HEK293 (cell line): Measurements from ENCODE around the gene CLCN7.

ENCODE experiments used
- CTCF ChIA-PET: fragments of 350-600 bp; formaldehyde crosslinking; extraction: SDS; loops from one replicate; lab custom pipeline; 2021; ENCODE audit warnings: antibody characterized with exemption; lab: Yijun Ruan, JAX
- POLR2A ChIA-PET: fragments of 300-600 bp; formaldehyde crosslinking; extraction: SDS; loops from one replicate; lab custom pipeline; 2020; ENCODE audit warnings: antibody characterized with exemption, inconsistent platforms; lab: Yijun Ruan, JAX
- H3K27ac ChIP-seq: fragments of 200-500 bp; sonication (Bioruptor generic); 2 replicates; pipeline ENCODE4 v1.5.1; 2014; ENCODE audit warnings: low read depth, low read length, control low read depth, inconsistent platforms; ENCODE audit errors: extremely low read depth
- H3K36me3 ChIP-seq, 2 experiments: fragments of 200-500 bp in 1 of 2; sonication (Bioruptor generic) in 1 of 2; 1 replicate in 1 of 2; 2 replicates in 1 of 2; pipeline ENCODE4 v1.5.1; 2014 to 2017; ENCODE audit warnings: inconsistent platforms in 2 of 2, low read length in 2 of 2; ENCODE audit not compliant: control insufficient read depth in 2 of 2, insufficient read depth in 1 of 2
- H3K4me1 ChIP-seq: fragments of 200-500 bp; sonication (Bioruptor generic); 2 replicates; pipeline ENCODE4 v1.5.1; 2014; ENCODE audit warnings: mild to moderate bottlenecking, low read length, inconsistent platforms; ENCODE audit not compliant: control insufficient read depth, insufficient read depth
- H3K4me3 ChIP-seq: 2 replicates; pipeline ENCODE4 v1.5.1; 2011; ENCODE audit warnings: low read depth, mild to moderate bottlenecking, control low read depth, low read length, moderate library complexity
- H3K9me3 ChIP-seq: fragments of 200-500 bp; sonication (Bioruptor generic); 2 replicates; pipeline ENCODE4 v1.5.1; 2014; ENCODE audit warnings: low read depth, low read length, inconsistent platforms; ENCODE audit not compliant: control insufficient read depth, insufficient read depth
- FEZF1 ChIP-seq: fragments of 450-650 bp; formaldehyde crosslinking; IDR thresholded peaks from 2 replicates; pipeline ENCODE4 v1.5.1; 2016; ENCODE audit warnings: missing biosample characterization, missing genetic modification characterization
- GFI1B ChIP-seq: fragments of 450-650 bp; formaldehyde crosslinking; IDR thresholded peaks from 2 replicates; pipeline ENCODE4 v1.5.1; 2016; ENCODE audit warnings: missing biosample characterization, missing genetic modification characterization
- PRDM1 ChIP-seq: fragments of 450-650 bp; formaldehyde crosslinking; IDR thresholded peaks from 2 replicates; pipeline ENCODE4; 2016; ENCODE audit warnings: missing biosample characterization, missing genetic modification characterization
- ZNF121 ChIP-seq: fragments of 450-650 bp; formaldehyde crosslinking; IDR thresholded peaks from 2 replicates; pipeline ENCODE4 v1.5.1; 2016; ENCODE audit warnings: missing biosample characterization, missing genetic modification characterization
- ZNF146 ChIP-seq: fragments of 450-650 bp; formaldehyde crosslinking; IDR thresholded peaks from 2 replicates; pipeline ENCODE4 v1.5.1; 2016; ENCODE audit warnings: missing biosample characterization, missing genetic modification characterization
- ZNF175 ChIP-seq: fragments of 450-650 bp; formaldehyde crosslinking; IDR thresholded peaks from 2 replicates; pipeline ENCODE4 v1.5.1; 2016; ENCODE audit warnings: missing biosample characterization, missing genetic modification characterization
- ZNF202 ChIP-seq: fragments of 450-650 bp; formaldehyde crosslinking; IDR thresholded peaks from 2 replicates; pipeline ENCODE4 v1.5.1; 2016; ENCODE audit warnings: missing biosample characterization, missing genetic modification characterization, borderline replicate concordance
- ZNF302 ChIP-seq: fragments of 450-650 bp; formaldehyde crosslinking; IDR thresholded peaks from 2 replicates; pipeline ENCODE4 v1.5.1; 2016; ENCODE audit warnings: missing biosample characterization, missing genetic modification characterization, low read depth
- ZNF324 ChIP-seq: fragments of 450-650 bp; formaldehyde crosslinking; IDR thresholded peaks from 2 replicates; pipeline ENCODE4 v1.5.1; 2016; ENCODE audit warnings: missing biosample characterization, missing genetic modification characterization
- ZNF37A ChIP-seq: fragments of 450-650 bp; IDR thresholded peaks from 2 replicates; pipeline ENCODE4 v1.5.1; 2018; ENCODE audit warnings: missing biosample characterization, missing genetic modification characterization
- ZNF654 ChIP-seq: fragments of 450-650 bp; formaldehyde crosslinking; IDR thresholded peaks from 2 replicates; pipeline ENCODE4 v1.5.1; 2016; ENCODE audit warnings: low read depth, missing biosample characterization, missing genetic modification characterization
- ZNF776 ChIP-seq: fragments of 450-650 bp; formaldehyde crosslinking; IDR thresholded peaks from 2 replicates; pipeline ENCODE4 v1.5.0; 2017; ENCODE audit warnings: missing biosample characterization, missing genetic modification characterization, borderline replicate concordance
- TF ChIP-seq, protein P1 (sequence below): fragments of 450-650 bp; formaldehyde crosslinking; IDR thresholded peaks from 2 replicates; pipeline ENCODE4 v1.5.1; 2016; ENCODE audit warnings: missing biosample characterization, missing genetic modification characterization, low read depth
- TF ChIP-seq, protein P2 (sequence below): fragments of 450-650 bp; formaldehyde crosslinking; IDR thresholded peaks from 2 replicates; pipeline ENCODE4 v1.5.1; 2017; ENCODE audit warnings: missing biosample characterization, missing genetic modification characterization
- TF ChIP-seq, protein P3 (sequence below): fragments of 450-650 bp; formaldehyde crosslinking; IDR thresholded peaks from 2 replicates; pipeline ENCODE4 v1.5.1; 2017; ENCODE audit warnings: missing biosample characterization, missing genetic modification characterization
- TF ChIP-seq, protein P4 (sequence below): fragments of 450-650 bp; formaldehyde crosslinking; IDR thresholded peaks from 2 replicates; pipeline ENCODE4 v1.5.1; 2016; ENCODE audit warnings: missing biosample characterization, missing genetic modification characterization
- TF ChIP-seq, protein P5 (sequence below): fragments of 450-650 bp; formaldehyde crosslinking; IDR thresholded peaks from 2 replicates; pipeline ENCODE4 v1.5.1; 2016; ENCODE audit warnings: missing biosample characterization, missing genetic modification characterization
- TF ChIP-seq, protein P6 (sequence below): fragments of 450-650 bp; formaldehyde crosslinking; IDR thresholded peaks from 2 replicates; pipeline ENCODE4 v1.5.1; 2016; ENCODE audit warnings: missing biosample characterization, missing genetic modification characterization
- TF ChIP-seq, protein P7 (sequence below): fragments of 450-650 bp; IDR thresholded peaks from 2 replicates; pipeline ENCODE4 v1.5.1; 2018; ENCODE audit warnings: missing biosample characterization, mild to moderate bottlenecking, missing genetic modification characterization

CLCN7 gene

DNA sequence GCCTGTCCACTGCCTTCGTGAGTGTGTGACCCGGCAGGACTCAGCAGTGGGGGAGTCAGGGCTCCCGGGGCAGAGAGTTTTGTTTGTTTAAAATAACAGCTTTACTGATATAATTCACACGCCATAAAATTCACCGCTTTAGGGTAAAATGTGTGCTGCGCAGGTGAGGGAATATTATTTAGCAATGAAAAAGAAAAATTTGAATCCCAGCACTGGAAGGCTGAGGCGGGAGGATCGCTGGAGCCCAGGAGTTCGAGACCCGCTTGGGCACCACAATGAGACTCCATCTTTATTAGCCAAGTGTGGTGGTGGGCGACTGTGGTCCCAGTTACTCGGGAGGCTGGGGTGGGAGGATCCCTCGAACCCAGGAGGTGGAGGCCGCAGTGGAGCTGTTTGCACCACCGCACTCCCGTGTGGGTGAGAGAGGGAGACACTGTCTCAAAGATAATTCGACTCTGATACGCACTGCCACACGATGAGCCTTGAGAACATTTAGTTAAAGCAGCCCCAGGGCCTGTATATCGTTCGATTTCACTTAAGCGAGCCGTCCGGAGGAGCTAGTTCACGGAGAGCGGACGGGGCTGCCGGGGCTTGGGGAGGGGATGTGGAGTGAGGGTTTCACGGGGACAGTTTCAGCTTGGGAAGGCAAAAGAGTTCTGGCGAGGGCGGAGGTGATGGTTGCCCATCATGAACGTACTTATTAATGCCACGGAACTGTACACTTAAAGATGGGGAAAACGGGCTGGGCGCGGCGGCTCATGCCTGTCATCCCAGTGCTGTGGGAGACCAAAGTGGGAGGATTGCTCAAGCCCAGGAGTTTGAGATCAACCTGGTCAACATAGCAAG, 28.5 kb upstream of the CLCN7 start:
- Histone ChIP-seq H3K9me3 (no peaks in the 10 kb centered on the region), H3K4me1 (no peaks in the 10 kb centered on the region), H3K4me3 (no peak overlapping the region), H3K27ac (no peak overlapping the region), H3K36me3 (peaks cover 12 to 84% of the 10 kb centered on the region in 2 experiments; a peak in 2 of 3 replicates)
- no peak for TF ChIP-seq PRDM1 (tag by site-specific recombination)
- peak; percentile 96 for TF ChIP-seq ZNF146 (tag by site-specific recombination)
- no peak for TF ChIP-seq ZNF202
- POLR2A ChIA-PET, result interaction anchor here (0.6 to 0.7 kb wide), 2 partner anchors 10 to 270 kb away, joined by 3 read pairs; partner anchors contain the start of genes EME2 and MRPS34
- CTCF ChIA-PET, result interaction anchor here (0.6 to 0.7 kb wide), 2 partner anchors 17 to 423 kb away, joined by 5 read pairs; no protein-coding TSS in a partner anchor

DNA sequence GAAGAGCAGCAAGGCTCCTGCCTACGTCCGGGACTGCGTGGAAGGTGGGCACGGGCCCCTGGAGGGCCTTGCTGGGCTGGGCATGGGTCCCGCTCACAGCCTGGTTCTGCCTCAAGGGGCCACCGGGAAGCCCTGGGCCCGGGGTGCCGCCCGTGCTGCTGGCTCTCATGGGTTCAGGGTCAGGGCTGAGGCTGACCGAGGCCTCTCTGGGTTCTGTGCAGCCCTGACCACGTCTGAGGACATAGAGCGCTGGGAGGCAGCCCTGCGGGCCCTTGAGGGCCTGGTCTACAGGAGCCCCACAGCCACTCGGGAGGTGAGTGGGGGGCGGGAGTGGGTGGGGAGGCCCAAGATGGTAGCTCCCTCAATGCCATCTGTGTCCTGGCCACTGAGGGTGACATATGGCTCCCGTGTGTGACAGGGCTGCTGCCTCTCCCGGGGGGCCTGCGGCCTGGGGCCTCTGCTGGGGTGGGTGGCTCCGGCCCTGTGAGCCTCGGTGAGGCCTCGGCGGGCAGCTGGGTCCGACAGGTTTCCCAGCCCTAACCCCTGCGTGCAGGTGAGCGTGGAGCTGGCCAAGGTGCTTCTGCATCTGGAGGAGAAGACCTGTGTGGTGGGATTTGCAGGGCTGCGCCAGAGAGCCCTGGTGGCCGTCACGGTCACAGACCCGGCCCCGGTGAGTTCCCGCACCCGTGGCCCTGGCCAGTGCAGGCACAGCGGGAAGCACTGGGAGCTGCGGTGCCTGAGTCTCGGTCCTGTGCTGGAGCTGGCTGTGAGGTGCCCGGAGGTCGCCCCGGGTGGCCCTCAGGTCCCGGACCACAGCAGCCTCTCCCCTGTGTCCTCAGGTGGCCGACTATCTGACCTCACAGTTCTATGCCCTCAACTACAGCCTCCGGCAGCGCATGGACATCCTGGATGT, 27.5 kb upstream of the CLCN7 start:
- Histone ChIP-seq H3K4me3 (no peak overlapping the region), H3K27ac (no peak overlapping the region), H3K36me3 (peaks cover 16 to 87% of the 10 kb centered on the region in 2 experiments; a peak in 2 of 3 replicates), H3K9me3 (no peaks in the 10 kb centered on the region), H3K4me1 (no peaks in the 10 kb centered on the region)
- POLR2A ChIA-PET, result interaction anchor here (1.0 kb wide), 1 partner anchor 10 kb away, joined by 3 read pairs; no protein-coding TSS in a partner anchor
- CTCF ChIA-PET, result interaction anchor here (0.6 to 0.7 kb wide), 2 partner anchors 18 to 88 kb away, joined by 4 to 5 read pairs; partner anchors contain the start of gene UNKL
- TF ChIP-seq ZNF175 (tag by site-specific recombination) (no peak), ZNF302 (no peak), FEZF1 (no peak), ZNF121 (tag by site-specific recombination) (no peak), ZNF654 (no peak), GFI1B (tag by site-specific recombination) (no peak), ZNF776 (tag by site-specific recombination) (no peak), ZNF37A (tag by site-specific recombination) (no peak), ZNF324 (tag by site-specific recombination) (no peak)
- TF ChIP-seq, protein P1, sequence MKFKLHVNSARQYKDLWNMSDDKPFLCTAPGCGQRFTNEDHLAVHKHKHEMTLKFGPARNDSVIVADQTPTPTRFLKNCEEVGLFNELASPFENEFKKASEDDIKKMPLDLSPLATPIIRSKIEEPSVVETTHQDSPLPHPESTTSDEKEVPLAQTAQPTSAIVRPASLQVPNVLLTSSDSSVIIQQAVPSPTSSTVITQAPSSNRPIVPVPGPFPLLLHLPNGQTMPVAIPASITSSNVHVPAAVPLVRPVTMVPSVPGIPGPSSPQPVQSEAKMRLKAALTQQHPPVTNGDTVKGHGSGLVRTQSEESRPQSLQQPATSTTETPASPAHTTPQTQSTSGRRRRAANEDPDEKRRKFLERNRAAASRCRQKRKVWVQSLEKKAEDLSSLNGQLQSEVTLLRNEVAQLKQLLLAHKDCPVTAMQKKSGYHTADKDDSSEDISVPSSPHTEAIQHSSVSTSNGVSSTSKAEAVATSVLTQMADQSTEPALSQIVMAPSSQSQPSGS (tag by site-specific recombination), result no peak
- TF ChIP-seq, protein P2, sequence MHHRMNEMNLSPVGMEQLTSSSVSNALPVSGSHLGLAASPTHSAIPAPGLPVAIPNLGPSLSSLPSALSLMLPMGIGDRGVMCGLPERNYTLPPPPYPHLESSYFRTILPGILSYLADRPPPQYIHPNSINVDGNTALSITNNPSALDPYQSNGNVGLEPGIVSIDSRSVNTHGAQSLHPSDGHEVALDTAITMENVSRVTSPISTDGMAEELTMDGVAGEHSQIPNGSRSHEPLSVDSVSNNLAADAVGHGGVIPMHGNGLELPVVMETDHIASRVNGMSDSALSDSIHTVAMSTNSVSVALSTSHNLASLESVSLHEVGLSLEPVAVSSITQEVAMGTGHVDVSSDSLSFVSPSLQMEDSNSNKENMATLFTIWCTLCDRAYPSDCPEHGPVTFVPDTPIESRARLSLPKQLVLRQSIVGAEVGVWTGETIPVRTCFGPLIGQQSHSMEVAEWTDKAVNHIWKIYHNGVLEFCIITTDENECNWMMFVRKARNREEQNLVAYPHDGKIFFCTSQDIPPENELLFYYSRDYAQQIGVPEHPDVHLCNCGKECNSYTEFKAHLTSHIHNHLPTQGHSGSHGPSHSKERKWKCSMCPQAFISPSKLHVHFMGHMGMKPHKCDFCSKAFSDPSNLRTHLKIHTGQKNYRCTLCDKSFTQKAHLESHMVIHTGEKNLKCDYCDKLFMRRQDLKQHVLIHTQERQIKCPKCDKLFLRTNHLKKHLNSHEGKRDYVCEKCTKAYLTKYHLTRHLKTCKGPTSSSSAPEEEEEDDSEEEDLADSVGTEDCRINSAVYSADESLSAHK (tag by site-specific recombination), result no peak
- TF ChIP-seq, protein P3, sequence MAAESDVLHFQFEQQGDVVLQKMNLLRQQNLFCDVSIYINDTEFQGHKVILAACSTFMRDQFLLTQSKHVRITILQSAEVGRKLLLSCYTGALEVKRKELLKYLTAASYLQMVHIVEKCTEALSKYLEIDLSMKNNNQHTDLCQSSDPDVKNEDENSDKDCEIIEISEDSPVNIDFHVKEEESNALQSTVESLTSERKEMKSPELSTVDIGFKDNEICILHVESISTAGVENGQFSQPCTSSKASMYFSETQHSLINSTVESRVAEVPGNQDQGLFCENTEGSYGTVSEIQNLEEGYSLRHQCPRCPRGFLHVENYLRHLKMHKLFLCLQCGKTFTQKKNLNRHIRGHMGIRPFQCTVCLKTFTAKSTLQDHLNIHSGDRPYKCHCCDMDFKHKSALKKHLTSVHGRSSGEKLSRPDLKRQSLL (tag by site-specific recombination), result no peak
- TF ChIP-seq, protein P4, sequence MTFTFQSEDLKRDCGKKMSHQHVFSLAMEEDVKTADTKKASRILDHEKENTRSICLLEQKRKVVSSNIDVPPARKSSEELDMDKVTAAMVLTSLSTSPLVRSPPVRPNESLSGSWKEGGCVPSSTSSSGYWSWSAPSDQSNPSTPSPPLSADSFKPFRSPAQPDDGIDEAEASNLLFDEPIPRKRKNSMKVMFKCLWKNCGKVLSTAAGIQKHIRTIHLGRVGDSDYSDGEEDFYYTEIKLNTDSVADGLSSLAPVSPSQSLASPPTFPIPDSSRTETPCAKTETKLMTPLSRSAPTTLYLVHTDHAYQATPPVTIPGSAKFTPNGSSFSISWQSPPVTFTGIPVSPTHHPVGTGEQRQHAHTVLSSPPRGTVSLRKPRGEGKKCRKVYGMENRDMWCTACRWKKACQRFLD (tag by site-specific recombination), result no peak
- TF ChIP-seq, protein P5, sequence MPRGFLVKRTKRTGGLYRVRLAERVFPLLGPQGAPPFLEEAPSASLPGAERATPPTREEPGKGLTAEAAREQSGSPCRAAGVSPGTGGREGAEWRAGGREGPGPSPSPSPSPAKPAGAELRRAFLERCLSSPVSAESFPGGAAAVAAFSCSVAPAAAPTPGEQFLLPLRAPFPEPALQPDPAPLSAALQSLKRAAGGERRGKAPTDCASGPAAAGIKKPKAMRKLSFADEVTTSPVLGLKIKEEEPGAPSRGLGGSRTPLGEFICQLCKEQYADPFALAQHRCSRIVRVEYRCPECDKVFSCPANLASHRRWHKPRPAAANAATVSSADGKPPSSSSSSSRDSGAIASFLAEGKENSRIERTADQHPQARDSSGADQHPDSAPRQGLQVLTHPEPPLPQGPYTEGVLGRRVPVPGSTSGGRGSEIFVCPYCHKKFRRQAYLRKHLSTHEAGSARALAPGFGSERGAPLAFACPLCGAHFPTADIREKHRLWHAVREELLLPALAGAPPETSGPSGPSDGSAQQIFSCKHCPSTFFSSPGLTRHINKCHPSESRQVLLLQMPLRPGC (tag by site-specific recombination), result no peak
- TF ChIP-seq, protein P6, sequence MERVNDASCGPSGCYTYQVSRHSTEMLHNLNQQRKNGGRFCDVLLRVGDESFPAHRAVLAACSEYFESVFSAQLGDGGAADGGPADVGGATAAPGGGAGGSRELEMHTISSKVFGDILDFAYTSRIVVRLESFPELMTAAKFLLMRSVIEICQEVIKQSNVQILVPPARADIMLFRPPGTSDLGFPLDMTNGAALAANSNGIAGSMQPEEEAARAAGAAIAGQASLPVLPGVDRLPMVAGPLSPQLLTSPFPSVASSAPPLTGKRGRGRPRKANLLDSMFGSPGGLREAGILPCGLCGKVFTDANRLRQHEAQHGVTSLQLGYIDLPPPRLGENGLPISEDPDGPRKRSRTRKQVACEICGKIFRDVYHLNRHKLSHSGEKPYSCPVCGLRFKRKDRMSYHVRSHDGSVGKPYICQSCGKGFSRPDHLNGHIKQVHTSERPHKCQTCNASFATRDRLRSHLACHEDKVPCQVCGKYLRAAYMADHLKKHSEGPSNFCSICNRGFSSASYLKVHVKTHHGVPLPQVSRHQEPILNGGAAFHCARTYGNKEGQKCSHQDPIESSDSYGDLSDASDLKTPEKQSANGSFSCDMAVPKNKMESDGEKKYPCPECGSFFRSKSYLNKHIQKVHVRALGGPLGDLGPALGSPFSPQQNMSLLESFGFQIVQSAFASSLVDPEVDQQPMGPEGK, result no peak
- TF ChIP-seq, protein P7, sequence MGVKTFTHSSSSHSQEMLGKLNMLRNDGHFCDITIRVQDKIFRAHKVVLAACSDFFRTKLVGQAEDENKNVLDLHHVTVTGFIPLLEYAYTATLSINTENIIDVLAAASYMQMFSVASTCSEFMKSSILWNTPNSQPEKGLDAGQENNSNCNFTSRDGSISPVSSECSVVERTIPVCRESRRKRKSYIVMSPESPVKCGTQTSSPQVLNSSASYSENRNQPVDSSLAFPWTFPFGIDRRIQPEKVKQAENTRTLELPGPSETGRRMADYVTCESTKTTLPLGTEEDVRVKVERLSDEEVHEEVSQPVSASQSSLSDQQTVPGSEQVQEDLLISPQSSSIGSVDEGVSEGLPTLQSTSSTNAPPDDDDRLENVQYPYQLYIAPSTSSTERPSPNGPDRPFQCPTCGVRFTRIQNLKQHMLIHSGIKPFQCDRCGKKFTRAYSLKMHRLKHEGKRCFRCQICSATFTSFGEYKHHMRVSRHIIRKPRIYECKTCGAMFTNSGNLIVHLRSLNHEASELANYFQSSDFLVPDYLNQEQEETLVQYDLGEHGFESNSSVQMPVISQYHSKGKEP (tag by site-specific recombination), result no peak
